A172 (cell line): ENCODE results near the gene PCSK7. TPM values are rescaled to one million over a fixed set of nuclear protein-coding genes. Genes with fewer than 3 reads are reported as not detected.

Experiments
- DNase-seq: peaks from one replicate; pipeline ENCODE4 v3.0.0-alpha.2; 2015; ENCODE audit warnings: low spot score
- total RNA-seq: library from RNA; depleted of rRNA; stranded (reverse); fragments of >200 nt; shearing (Covaris generic); gene quantifications from 2 replicates; pipeline ENCODE4 v1.2.3, GENCODE V29; 2014; rRNA removed

The PCSK7 gene
- total RNA-seq, 1 experiment from 2014 or later = 24.1 TPM

DNA sequence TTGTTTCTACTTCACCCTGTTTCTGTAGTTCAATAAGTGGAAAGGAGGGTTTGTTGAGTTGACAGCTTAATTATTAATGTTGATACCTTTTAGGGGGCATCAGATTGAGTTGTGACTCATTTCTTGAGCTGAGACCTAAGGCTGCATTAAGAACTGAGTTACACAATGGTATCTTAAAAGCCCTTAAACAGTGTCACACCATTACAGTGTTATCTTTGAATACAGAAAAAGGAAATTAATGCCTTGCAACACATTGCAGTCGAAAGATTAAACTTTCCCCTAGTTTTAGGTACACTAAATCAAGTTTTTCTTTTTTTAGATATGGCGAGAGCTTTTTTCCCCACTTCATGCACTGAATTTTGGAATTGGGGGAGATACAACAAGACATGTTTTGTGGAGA lies 71.0 kb downstream of the PCSK7 start:
- DNase-seq = no peak

DNA sequence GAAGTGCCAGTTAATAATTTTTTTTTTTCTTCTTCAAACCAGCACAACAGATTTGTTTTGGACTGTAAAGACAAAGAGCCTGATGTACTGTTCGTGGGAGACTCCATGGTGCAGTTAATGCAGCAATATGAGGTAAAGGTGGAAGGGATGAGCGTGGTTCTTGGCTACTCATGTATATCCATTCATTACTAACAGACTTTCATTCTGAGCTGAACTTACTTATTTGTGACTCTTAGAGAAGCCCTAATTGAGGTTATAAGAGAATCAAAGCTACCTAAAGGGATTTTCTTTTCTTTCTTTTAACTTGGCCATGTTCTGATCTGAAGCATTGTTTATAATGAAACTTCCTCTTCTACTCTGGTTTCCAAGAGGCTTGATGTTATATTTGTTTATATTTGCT lies 72.0 kb downstream of the PCSK7 start:
- no peak for DNase-seq

DNA sequence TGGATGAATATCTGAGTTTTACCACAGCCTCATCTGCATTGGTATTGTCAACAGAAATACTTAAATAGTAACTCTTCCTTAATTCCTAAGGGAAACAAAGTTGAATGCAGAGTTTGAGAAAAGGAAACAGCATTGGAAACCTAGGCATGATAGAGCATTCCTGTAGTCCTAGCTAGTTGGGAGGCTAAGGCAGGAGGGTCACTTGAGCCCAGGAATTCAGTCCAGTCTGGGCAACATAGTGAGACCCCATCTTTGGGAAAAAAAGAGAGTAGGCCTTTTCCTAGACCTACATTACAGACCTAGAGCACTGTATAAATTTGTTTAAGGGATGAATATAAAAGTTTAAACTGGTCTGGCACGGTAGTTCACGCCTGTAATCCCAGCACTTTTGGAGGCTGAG lies 74.4 kb downstream of the PCSK7 start:
- no peak for DNase-seq

DNA sequence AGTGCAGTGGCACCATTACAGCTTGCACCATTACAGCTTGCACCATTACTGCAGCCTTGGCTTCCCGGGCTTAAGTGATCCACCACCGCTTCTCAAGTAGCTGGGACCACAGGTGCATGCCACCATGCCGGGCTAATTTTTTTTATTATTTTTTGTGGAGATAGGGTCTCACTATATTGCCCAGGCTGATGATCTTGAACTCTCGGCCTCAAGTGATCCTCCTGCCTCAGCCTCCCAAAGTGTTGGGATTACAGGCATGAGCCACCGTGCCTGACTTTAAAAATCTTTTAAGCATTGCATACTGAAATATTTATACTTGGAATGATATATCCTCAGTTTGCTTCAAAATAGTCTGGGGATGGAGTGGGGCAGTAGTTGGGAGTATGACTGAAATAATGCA lies 77.4 kb downstream of the PCSK7 start:
- DNase-seq = no peak

Other genes with a start within 250 kb of the PCSK7 start
- 4.1 and 6.9 TPM in 2 replicates for gene SIK3, start 133.6 kb downstream of the PCSK7 start, total RNA-seq
- gene PAFAH1B2, start 87.8 kb downstream of the PCSK7 start, total RNA-seq = 84.3 and 91.6 TPM in 2 replicates
- gene SIDT2, start 53.3 kb downstream of the PCSK7 start, total RNA-seq = 3.1 and 3.6 TPM in 2 replicates
- gene TAGLN, start 32.7 kb downstream of the PCSK7 start, total RNA-seq = 48.3 and 102 TPM in 2 replicates
- 5.1 and 10.4 TPM in 2 replicates for gene RNF214, start 598 bp upstream of the PCSK7 start, total RNA-seq
- gene BACE1-AS, start 59.3 kb upstream of the PCSK7 start, total RNA-seq = 1.2 and 3.2 TPM in 2 replicates
- gene BACE1, start 84.2 kb upstream of the PCSK7 start, total RNA-seq = 12.3 and 13.2 TPM in 2 replicates
- gene CEP164, start 95.8 kb upstream of the PCSK7 start, total RNA-seq = 12.6 and 16.6 TPM in 2 replicates